HG02763 (cell line): ENCODE data around the gene B4GALT1.

ENCODE experiments used
- ATAC-seq: cut with Tn5 transposase; IDR thresholded peaks from one replicate; pipeline ENCODE4 v1.9.1; 2021; ENCODE audit warnings: mild to moderate bottlenecking, moderate library complexity; ENCODE audit not compliant: unreplicated experiment

Gene B4GALT1

GRCh38 chr9:33142535-33142934 lies 24.6 kb downstream of the B4GALT1 start:
- ATAC-seq = no peak

GRCh38 chr9:33140401-33141360 lies 26.5 kb downstream of the B4GALT1 start:
- no peak for ATAC-seq

GRCh38 chr9:33139421-33140228 lies 27.5 kb downstream of the B4GALT1 start:
- ATAC-seq = no peak

- no peak for ATAC-seq
Observed at GRCh38 chr9:33138768-33139167, 28.4 kb downstream of the B4GALT1 start.

- ATAC-seq = no peak
Observed at GRCh38 chr9:33137781-33138264, 29.3 kb downstream of the B4GALT1 start.

- no peak for ATAC-seq
Observed at GRCh38 chr9:33136721-33137670, 30.1 kb downstream of the B4GALT1 start.

- ATAC-seq = no peak
Observed at GRCh38 chr9:33135470-33135958, 31.6 kb downstream of the B4GALT1 start.

- ATAC-seq = no peak
Observed at GRCh38 chr9:33135031-33135461, 32.1 kb downstream of the B4GALT1 start.

- no peak for ATAC-seq
Observed at GRCh38 chr9:33133186-33133585, 34.0 kb downstream of the B4GALT1 start.

GRCh38 chr9:33131790-33132772 lies 35.1 kb downstream of the B4GALT1 start:
- no peak for ATAC-seq

GRCh38 chr9:33130961-33131789 lies 36.0 kb downstream of the B4GALT1 start:
- ATAC-seq = peak; percentile 3

GRCh38 chr9:33129886-33130881 lies 37.0 kb downstream of the B4GALT1 start:
- ATAC-seq = peak; percentile 59

- no peak for ATAC-seq
Observed at GRCh38 chr9:33129251-33129885, 37.8 kb downstream of the B4GALT1 start.

GRCh38 chr9:33128570-33128969 lies 38.6 kb downstream of the B4GALT1 start:
- no peak for ATAC-seq

- ATAC-seq = no peak
Observed at GRCh38 chr9:33127881-33128280, 39.3 kb downstream of the B4GALT1 start.
